Transverse colon (tissue), 4 donors: Measurements from ENCODE around the gene RPL37. TPM values are rescaled to one million over a fixed set of nuclear protein-coding genes. Genes with fewer than 3 reads are reported as not detected.
"Not testable (repeated sequence)": the region's sequence is repeated elsewhere in the genome, so short reads cannot be mapped to it uniquely, and the experiment has no call there.

ENCODE experiments used
- DNase-seq: peaks from one replicate; pipeline ENCODE4 v3.0.0-alpha.2; 2019
- H3K27ac ChIP-seq, 4 donors: fragments of 200-600 bp; sonication (generic); 2 replicates each; pipeline ENCODE4 v1.5.1; 2016 to 2018; ENCODE audit warnings: inconsistent platforms in 4 of 4
- H3K27me3 ChIP-seq: fragments of 200-600 bp; sonication (generic); 2 replicates; pipeline ENCODE4 v1.5.1; 2017; ENCODE audit warnings: inconsistent platforms
- H3K36me3 ChIP-seq, 4 donors: fragments of 200-600 bp; sonication (generic); 2 replicates each; pipeline ENCODE4 v1.5.1; 2017 to 2019; ENCODE audit warnings: inconsistent platforms in 4 of 4
- H3K4me1 ChIP-seq, 4 donors: fragments of 200-600 bp; sonication (generic); 2 replicates each; pipeline ENCODE4 v1.5.1; 2017 to 2020; ENCODE audit warnings: inconsistent platforms in 4 of 4
- H3K4me3 ChIP-seq, 4 donors: fragments of 200-600 bp; sonication (generic); 1 replicate in 1 of 4; 2 replicates in 3 of 4; pipeline versions ENCODE4 v1.5.1 to v1.6.1; 2017 to 2019; ENCODE audit warnings: inconsistent platforms in 4 of 4
- H3K9me3 ChIP-seq, 2 donors: fragments of 200-600 bp; sonication (generic); 2 replicates each; pipeline ENCODE4 v1.5.1; 2017 to 2019; ENCODE audit warnings: inconsistent platforms in 2 of 2
- EP300 ChIP-seq: sonication (generic); formaldehyde crosslinking; IDR thresholded peaks from one replicate; pipeline ENCODE4 v1.6.1; 2017; ENCODE audit warnings: antibody characterized with exemption, low read depth
- POLR2A ChIP-seq: fragments of 450-650 bp; IDR thresholded peaks from one replicate; pipeline ENCODE4 v1.6.1; 2016; ENCODE audit warnings: antibody characterized with exemption, mild to moderate bottlenecking, moderate library complexity
- POLR2AphosphoS5 ChIP-seq, 3 donors: sonication (generic); formaldehyde crosslinking; IDR thresholded peaks; one replicate each; pipeline ENCODE4 v1.6.1; 2016; ENCODE audit warnings: antibody characterized with exemption in 3 of 3
- WGBS, 2 donors: methylation state at CpG; one replicate each; pipeline ENCODE4 v1.1.5; 2018; ENCODE audit warnings: low coverage in 1 of 2; 5-methylcytosine and 5-hydroxymethylcytosine counted together
- in situ Hi-C, 4 donors: fragments of 200-750 bp; cut with MboI; loops; one replicate each; pipeline versions ENCODE4 v1.15.0 to v1.15.1; 2017; ENCODE audit warnings: low sequenced_read_pairs in 3 of 4, low pct_ligation_motif_present in 1 of 4, low pct_unique_long_range_greater_than_20kb in 1 of 4
- intact Hi-C: fragments of 100-400 bp; cut with DNase I; formaldehyde crosslinking; loops from one replicate; pipeline ENCODE4 v1.15.1; 2023; ENCODE audit warnings: low total_unique reads
- total RNA-seq, 4 donors: library from RNA; depleted of rRNA; stranded (reverse); fragments of >200 nt; gene quantifications; one replicate each; pipeline ENCODE4 v1.1.0, GENCODE V29; 2016
- TF ChIP-seq, protein P1 (sequence below), 5 experiments: fragments of 200-600 bp in 3 of 5; fragments of 450-650 bp in 2 of 5; sonication (generic) in 3 of 5; IDR thresholded peaks; 1 replicate in 2 of 5; 2 replicates in 3 of 5; pipeline ENCODE4 v1.5.1; 2016 to 2017; ENCODE audit warnings: antibody characterized with exemption in 5 of 5, inconsistent platforms in 3 of 5, mild to moderate bottlenecking in 2 of 5, moderate library complexity in 1 of 5

Gene RPL37
- total RNA-seq, 4 donors from 2014 or later, result 15.1 to 157 (median 90.5) TPM

DNA sequence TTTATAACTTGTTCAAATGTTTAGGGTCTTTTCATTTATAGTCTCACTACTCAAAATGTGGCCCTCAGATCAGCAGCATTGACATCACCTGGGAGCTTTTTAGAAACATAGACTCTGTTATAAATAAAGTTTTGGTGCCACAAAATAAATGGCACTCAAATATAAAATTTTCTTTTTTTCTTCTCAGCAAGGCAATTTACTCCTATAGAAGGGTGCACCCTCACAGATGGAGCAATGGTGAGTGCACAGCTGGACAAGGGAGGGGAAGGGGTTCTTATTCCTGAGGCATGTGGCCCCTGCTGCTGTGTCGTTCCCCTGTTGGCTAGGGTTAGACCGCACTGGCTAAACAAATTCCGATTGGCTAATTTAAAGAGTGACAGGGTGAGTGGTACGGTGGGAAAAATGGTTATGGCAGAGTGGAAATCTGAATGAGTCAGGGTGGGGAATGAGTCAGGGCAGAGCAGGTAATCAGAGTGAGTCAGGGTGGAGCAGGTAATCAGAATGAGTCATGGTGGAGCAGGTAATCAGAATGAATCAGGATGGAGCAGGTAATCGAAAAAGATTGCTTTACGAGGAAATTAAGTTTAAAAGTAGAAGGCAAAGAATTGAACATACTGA, 42.5 kb upstream of the RPL37 start:
- intact Hi-C loops, result loop anchor here (5.0 kb wide), 1 partner anchor 125 kb away; no protein-coding TSS in a partner anchor
- H3K9me3 ChIP-seq, result no peaks in the 10 kb centered on the region
- no peaks in the 10 kb centered on the region for H3K27me3 ChIP-seq
- no peaks in the 10 kb centered on the region for H3K36me3 ChIP-seq
- H3K27ac ChIP-seq, result no peak overlapping the region
- peaks cover 0 to 6% (median 2%) of the 10 kb centered on the region in 4 donors for H3K4me1 ChIP-seq
- 78 to 84% methylated on average over 5 to 6 of the region's 6 CpGs for WGBS, 2 donors
- no peak overlapping the region for H3K4me3 ChIP-seq
- in situ Hi-C loops, result loop anchor here (10.0 to 25.0 kb wide), 5 partner anchors 123 to 1290 kb away; partner anchors contain the start of gene TTC33 (in 1 of the 4)
- TF ChIP-seq POLR2A, result no peak
- TF ChIP-seq POLR2AphosphoS5 (IDR thresholded peaks at IDR 0.05), result no peak
- TF ChIP-seq, protein P1, sequence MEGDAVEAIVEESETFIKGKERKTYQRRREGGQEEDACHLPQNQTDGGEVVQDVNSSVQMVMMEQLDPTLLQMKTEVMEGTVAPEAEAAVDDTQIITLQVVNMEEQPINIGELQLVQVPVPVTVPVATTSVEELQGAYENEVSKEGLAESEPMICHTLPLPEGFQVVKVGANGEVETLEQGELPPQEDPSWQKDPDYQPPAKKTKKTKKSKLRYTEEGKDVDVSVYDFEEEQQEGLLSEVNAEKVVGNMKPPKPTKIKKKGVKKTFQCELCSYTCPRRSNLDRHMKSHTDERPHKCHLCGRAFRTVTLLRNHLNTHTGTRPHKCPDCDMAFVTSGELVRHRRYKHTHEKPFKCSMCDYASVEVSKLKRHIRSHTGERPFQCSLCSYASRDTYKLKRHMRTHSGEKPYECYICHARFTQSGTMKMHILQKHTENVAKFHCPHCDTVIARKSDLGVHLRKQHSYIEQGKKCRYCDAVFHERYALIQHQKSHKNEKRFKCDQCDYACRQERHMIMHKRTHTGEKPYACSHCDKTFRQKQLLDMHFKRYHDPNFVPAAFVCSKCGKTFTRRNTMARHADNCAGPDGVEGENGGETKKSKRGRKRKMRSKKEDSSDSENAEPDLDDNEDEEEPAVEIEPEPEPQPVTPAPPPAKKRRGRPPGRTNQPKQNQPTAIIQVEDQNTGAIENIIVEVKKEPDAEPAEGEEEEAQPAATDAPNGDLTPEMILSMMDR (IDR thresholded peaks at IDR 0.05), result no peak
- no peak for DNase-seq

DNA sequence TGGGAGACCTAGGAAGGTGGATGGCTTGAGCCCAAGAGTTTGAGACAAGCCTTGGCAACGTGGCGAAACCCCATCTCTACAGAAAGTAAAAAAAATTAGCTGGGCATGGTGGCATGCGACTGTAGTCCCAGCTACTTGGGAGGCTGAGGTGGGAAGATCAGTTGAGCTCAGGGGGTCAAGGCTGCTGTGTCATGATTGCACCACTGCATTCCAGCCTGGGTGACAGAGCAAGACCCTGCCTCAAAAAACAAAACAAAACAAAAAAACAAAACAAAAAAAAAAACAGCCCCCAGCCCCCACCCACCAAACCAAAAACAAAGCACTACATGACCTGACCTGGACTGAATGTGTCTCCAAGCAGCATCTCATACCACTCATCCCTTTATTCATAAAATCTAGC, 40.9 kb upstream of the RPL37 start:
- in situ Hi-C loops (loop anchor here (10.0 to 25.0 kb wide), 5 partner anchors 121 to 1289 kb away; partner anchors contain the start of gene TTC33 (in 1 of the 4)), intact Hi-C loops (loop anchor here (5.0 kb wide), 1 partner anchor 124 kb away; no protein-coding TSS in a partner anchor)
- WGBS, 2 donors, result 60 to 77% methylated on average over 2 to 3 of the region's 3 CpGs
- Histone ChIP-seq H3K9me3 (no peaks in the 10 kb centered on the region), H3K27ac (no peak overlapping the region), H3K27me3 (no peaks in the 10 kb centered on the region), H3K4me3 (no peak overlapping the region), H3K4me1 (peaks cover 0 to 6% (median 2%) of the 10 kb centered on the region in 4 donors), H3K36me3 (no peaks in the 10 kb centered on the region)
- DNase-seq, result no peak
- TF ChIP-seq EP300 (no peak), POLR2A (no peak), POLR2AphosphoS5 (IDR thresholded peaks at IDR 0.05) (no peak)
- TF ChIP-seq, protein P1 (IDR thresholded peaks at IDR 0.05), result no peak

DNA sequence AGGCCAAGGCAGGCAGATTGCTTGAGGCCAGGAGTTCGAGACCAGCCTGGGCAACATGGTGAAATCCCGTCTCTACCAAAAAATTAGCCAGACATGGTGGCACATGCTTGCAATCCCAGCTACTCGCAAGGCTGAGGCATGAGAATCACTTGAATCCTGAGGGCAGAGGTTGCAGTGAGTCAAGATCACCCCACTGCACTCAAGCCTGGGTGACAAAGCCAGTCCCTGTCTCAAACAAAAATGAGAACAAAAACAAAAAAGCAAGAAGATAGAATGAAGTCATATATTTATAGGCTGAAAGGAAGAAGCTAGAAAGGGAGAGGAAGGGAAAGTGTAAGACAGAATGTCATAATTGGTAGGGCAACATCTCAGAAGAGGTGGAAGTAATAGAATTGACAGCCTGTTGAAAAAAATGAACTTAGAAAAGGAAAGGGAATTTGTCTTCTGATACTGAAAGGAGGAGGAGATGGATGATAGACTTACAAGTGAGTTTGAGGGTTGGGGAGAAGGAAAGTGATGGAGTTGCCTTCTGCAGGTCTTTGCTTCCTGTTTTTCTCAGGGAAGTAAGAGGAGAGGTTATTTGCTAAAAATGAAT, 38.4 kb upstream of the RPL37 start:
- Histone ChIP-seq H3K4me1 (no peaks in the 10 kb centered on the region), H3K9me3 (no peaks in the 10 kb centered on the region), H3K4me3 (no peak overlapping the region), H3K36me3 (no peaks in the 10 kb centered on the region), H3K27ac (no peak overlapping the region), H3K27me3 (no peaks in the 10 kb centered on the region)
- 87% methylated on average over 3 of the region's 3 CpGs; no CpG with 5 or more reads in 1 of the 2 donors for WGBS, 2 donors
- no peak for TF ChIP-seq EP300
- TF ChIP-seq, protein P1 (IDR thresholded peaks at IDR 0.05), result no peak
- no peak for TF ChIP-seq POLR2AphosphoS5 (IDR thresholded peaks at IDR 0.05)
- no peak for TF ChIP-seq POLR2A
- in situ Hi-C loops (loop anchor here in 1 of 4 donors (10.0 kb wide), 1 partner anchor 119 kb away; the partner anchor contains the start of gene TTC33), intact Hi-C loops (no loop called here)
- DNase-seq, result no peak

DNA sequence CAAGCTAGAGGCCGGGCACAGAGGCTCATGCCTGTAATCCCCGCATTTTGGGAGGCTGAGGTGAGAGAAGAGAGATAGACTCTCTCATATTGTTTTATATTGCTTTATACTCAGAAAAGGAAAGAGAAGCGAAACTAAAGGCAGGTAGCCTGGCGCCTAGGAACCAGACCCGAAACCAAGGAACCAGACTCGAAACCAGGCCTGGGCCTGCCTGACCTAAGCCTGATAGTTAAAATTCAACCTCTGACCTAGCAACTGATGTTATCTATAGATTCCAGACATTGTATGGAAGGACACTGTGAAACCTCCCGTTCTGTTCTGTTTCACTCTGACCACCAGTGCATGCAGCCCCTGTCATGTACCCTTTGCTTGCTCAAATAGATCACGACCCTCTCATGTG, 37.2 kb upstream of the RPL37 start:
- H3K4me3 ChIP-seq, intact Hi-C loops, DNase-seq, H3K4me1 ChIP-seq, H3K27ac ChIP-seq, H3K36me3 ChIP-seq, H3K27me3 ChIP-seq, H3K9me3 ChIP-seq: not testable (repeated sequence)
- WGBS, 2 donors, result 82 to 97% methylated on average over 6 to 8 of the region's 8 CpGs
- in situ Hi-C loops, result loop anchor here in 1 of 4 donors (10.0 kb wide), 1 partner anchor 117 kb away; the partner anchor contains the start of gene TTC33
